NCI-H1694 (cell line): ENCODE data around the gene NKX1-2.
A peak's percentile ranks its signal among the peaks of the same experiment; 100 is the strongest.

Experiments used
- DNase-seq: peaks from one replicate; lab custom pipeline; 2025; lab: John Stamatoyannopoulos, UW

The NKX1-2 gene

DNA sequence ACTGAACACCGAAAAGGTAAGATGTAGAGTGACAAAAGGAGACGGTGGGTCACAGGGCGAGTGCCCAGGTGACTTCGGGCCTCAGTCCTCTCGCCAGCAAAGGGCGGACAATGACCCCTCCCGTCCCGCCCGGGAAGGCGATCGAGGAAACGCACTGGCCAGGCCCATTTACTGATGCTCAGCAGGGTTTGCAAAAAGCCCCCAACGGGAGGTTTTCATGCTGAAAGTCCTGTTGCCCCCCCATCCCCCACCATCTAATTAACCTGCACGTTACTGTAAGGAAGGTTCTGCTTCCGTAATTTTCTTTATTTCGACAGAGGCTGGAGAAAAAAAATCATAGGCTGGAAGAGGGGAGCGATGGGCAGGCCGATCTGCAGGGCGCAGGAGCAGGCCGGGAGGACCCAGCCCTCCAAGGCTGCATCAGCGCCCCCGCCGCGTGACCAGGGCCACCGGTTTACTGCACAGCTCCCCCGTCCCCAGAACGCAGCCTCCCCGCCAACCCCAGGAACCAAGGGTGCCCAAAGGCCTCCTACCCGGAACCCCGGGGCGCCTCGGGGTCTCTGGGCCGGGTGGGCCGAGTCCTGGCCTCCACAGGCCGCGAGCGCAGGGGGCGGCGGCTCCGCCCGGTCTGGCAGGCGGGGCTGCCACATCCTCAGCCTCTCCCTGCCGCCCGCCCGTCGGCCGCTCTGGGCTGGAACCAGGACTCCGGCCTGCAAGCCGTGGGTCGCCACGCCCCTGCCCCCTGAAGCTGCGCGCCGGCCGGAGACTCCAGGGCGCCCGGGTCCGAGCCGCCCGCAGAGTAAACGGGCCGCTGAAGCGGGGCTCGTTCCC lies 31.7 kb downstream of the NKX1-2 start:
- DNase-seq: no peak

GRCh38 chr10:124416733-124417132 lies 33.1 kb downstream of the NKX1-2 start:
- no peak for DNase-seq

GRCh38 chr10:124415210-124415609 lies 34.6 kb downstream of the NKX1-2 start:
- DNase-seq: no peak

DNA sequence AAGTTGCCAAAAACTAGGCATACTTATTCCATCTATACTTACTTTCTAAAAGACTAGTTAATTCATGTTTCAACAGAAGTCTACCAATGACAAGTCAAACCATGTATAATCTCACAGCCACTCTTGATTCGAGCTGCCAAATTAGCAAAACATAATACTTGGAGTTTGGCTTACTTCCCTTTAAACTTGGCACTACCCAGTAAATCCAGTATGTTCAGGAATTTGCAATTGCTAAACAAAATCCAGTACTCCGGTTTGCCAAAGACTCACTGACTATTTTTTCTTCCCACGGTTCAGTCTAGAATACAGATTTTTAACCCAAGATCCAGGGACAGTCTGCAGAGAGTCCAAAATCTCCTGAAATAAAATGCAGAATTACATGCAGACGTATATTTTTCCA lies 35.8 kb downstream of the NKX1-2 start:
- no peak for DNase-seq

DNA sequence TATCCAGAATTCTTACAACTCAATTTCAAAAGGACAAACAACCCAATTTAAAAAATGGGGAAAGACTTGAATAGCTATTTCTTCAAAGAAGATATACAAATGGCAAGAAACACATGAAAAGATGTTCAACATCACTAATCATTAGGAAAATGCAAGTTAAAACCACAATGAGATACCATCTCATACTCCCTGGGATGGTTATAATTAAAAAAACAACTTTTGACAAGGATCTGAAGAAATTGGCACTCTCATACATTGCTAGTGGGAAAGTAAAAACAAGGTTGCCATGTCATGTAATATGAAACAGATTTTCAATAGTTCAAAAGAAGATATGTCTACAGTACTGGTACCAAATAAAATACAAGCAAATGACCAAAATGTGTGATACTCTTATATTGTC lies 40.1 kb downstream of the NKX1-2 start:
- DNase-seq: no peak

DNA sequence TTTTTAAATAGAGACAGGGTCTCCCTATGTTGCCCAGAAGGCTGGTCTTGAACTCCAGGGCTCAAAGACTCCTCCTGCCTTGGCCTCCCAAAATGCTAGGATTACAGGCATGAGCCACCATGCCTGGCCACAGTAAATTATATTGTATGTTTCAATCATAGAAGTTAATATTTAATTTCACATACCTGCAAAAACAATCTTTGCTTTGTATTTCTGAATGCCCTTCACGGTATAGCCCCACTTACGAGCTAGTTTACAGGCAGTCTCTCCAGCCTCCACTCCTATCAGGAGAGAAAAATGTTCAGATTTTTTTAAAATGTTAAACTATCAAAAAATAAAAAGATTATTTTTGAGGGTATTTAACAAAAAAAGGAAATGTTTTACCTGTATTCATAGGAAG lies 41.5 kb downstream of the NKX1-2 start:
- DNase-seq: no peak

DNA sequence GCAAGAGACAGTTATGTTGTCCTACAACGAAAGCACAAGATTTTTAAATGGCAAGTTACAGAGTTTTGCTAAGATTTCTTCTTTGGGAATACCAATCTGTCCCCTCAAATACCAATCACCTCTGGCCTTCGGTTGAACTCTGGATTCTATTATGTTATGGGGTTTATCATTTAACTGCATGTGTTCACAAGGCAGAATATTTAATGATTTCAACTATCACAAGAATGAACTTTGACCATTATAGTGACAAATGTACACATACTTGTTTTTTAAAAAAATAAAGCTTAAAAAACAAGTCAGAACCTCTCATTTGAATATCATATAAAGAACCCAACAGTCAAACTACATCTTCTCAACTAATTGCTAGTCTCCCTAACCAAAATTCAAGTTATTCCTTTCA lies 42.4 kb downstream of the NKX1-2 start:
- no peak for DNase-seq

GRCh38 chr10:124403548-124403947 lies 46.3 kb downstream of the NKX1-2 start:
- peak; percentile 64 for DNase-seq

- DNase-seq: no peak
These were observed 47.6 kb downstream of the NKX1-2 start for GRCh38 chr10:124402273-124402672.

- DNase-seq: no peak
These were observed 48.2 kb downstream of the NKX1-2 start for GRCh38 chr10:124401633-124402032.
